Endometrial microvascular endothelial cells (primary cell): Measurements from ENCODE around the gene USP20. TPM values are rescaled to one million over a fixed set of nuclear protein-coding genes. Genes with fewer than 3 reads are reported as not detected.
"Not testable (repeated sequence)": the region's sequence is repeated elsewhere in the genome, so short reads cannot be mapped to it uniquely, and the experiment has no call there.

Experiments
- in situ Hi-C: cut with HindIII; loops from 2 replicates; pipeline ENCODE4 v1.10.0; 2017; ENCODE audit warnings: low sequenced_read_pairs, low pct_unique_long_range_greater_than_20kb; ENCODE audit errors: inconsistent ontology term
- total RNA-seq: library from RNA; depleted of rRNA; stranded (reverse); fragments of >200 nt; gene quantifications from one replicate; pipeline ENCODE4 v1.2.3, GENCODE V29; 2015; ENCODE audit errors: inconsistent ontology term

Gene USP20
- total RNA-seq, 1 donor from 2014 or later, result 9.8 TPM

- in situ Hi-C loops, result no loop called here
Measured at GRCh38 chr9:129884220-129885017, 49.2 kb downstream of the USP20 start.

- in situ Hi-C loops, result no loop called here
Measured at GRCh38 chr9:129885018-129885669, 49.9 kb downstream of the USP20 start.

GRCh38 chr9:129885670-129886106 is 50.4 kb downstream of the USP20 start:
- in situ Hi-C loops, result no loop called here

GRCh38 chr9:129886226-129887174 is 51.2 kb downstream of the USP20 start:
- in situ Hi-C loops, result no loop called here

GRCh38 chr9:129887334-129888292 is 52.4 kb downstream of the USP20 start:
- in situ Hi-C loops, result no loop called here

GRCh38 chr9:129888293-129889121 is 53.2 kb downstream of the USP20 start:
- in situ Hi-C loops, result no loop called here

- in situ Hi-C loops, result no loop called here
Measured at GRCh38 chr9:129889122-129889940, 54.1 kb downstream of the USP20 start.

- in situ Hi-C loops, result no loop called here
Measured at GRCh38 chr9:129889941-129890717, 54.9 kb downstream of the USP20 start.

GRCh38 chr9:129890718-129891299 is 55.6 kb downstream of the USP20 start:
- in situ Hi-C loops, result not testable (repeated sequence)

- in situ Hi-C loops, result no loop called here
Measured at GRCh38 chr9:129891569-129891968, 56.3 kb downstream of the USP20 start.

- in situ Hi-C loops, result no loop called here
Measured at GRCh38 chr9:129894120-129894823, 59.0 kb downstream of the USP20 start.

- in situ Hi-C loops, result no loop called here
Measured at GRCh38 chr9:129895376-129896268, 60.4 kb downstream of the USP20 start.

- in situ Hi-C loops, result no loop called here
Measured at GRCh38 chr9:129897263-129897662, 62.0 kb downstream of the USP20 start.

GRCh38 chr9:129898185-129898584 is 62.9 kb downstream of the USP20 start:
- in situ Hi-C loops, result no loop called here
